RKO (cell line): Measurements from ENCODE around the gene TNFRSF14.

Experiments used
- DNase-seq: peaks from one replicate; pipeline ENCODE4 v3.0.0-alpha.2; 2016; ENCODE audit warnings: low spot score

The TNFRSF14 gene

GRCh38 chr1:2602311-2602835 lies 46.2 kb downstream of the TNFRSF14 start:
- DNase-seq: no peak

DNA sequence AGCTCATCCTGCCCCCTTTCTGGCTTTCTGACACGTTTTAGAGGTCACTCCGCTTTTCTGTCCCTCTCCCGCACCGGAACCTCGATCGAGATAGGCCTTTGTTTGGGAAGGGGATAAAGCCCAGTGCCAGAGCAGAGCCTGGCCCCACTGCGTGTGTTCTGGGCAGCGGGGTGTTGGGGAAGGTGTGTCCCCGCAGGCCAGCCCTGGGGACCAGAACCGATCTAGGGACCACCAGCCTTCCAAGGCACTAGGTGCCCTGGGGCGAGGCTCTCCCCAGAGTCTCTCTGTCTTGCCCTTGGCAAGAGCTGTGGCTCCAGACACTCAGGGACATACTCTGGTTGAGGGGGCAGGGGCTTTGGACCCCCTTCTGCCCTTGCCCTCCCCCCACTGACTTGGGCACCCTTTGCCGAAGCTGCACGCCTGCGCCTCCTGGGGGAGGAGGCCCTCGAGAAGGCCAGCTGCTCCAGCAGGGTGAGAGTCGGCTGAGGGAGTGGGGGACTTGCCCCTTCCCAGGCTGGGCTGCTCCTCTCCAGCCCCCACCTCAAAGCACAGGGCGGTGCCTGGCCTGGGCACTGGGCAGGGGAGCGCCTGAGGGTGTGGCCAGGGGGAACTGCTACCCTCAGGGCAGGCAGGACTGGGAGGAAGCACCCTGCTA lies 46.8 kb downstream of the TNFRSF14 start:
- DNase-seq: no peak

DNA sequence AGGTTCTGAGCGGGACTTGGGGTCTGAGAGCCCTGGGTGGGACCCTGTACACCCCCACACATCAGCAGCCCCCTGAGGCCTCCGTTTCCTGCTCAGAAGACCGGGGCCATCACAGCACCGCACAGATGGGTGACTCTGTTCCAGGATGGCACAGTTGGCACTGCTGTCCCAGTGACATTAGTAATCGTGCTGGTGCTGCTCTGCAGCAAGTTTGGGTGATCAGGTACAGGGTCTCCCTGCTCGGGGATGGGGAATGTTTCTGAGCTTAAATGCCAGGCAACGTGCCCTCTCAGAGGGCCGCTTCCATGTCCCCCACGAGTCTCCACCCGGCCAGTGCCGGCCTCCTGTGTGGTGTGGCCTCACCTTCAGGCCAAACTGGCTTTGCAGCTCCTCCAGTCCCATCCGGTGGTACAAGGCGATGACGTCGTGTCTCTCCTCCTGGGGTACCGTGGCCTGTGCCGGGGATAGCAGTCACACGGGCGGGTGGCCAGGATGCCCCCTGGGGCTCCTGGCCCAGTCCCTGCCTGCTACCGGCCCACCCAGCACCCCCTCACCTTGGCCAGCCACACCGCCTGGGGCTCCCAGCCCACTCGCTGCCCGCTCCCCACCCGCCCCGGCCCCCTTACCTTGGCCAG lies 47.5 kb downstream of the TNFRSF14 start:
- no peak for DNase-seq

DNA sequence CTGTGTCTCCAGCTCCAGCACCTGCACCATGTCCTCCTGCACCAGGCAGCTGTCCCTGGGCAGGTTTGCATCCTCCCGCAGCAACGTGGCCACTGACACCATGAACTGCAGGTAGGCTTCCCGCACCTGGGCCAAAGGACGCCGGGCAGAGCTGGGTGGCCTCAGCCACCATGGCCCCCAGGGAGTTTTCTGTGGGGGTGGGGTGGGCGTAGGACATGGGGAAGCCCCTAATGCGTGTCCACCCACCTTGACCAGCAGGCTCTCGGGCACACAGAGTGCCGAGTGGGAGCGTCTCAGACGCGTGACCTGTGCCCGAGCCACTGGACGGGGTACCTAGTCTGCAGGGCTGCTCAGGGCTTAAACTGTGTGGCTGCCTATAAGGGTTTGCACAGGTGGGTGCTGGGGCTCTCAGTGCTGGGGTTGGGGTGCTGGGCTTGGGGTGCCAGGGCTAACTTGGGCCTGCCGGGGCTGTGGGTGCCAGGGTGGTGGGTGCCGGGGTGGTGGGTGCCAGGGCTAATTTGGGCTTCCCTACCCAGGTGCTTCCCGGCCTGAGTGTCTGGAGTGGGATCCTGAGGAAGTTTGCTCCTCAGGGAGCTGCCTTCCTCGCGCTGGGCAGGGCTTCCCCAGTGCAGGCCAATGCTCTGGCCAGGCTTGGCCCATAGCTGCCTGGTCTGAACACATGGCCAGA lies 48.1 kb downstream of the TNFRSF14 start:
- no peak for DNase-seq

DNA sequence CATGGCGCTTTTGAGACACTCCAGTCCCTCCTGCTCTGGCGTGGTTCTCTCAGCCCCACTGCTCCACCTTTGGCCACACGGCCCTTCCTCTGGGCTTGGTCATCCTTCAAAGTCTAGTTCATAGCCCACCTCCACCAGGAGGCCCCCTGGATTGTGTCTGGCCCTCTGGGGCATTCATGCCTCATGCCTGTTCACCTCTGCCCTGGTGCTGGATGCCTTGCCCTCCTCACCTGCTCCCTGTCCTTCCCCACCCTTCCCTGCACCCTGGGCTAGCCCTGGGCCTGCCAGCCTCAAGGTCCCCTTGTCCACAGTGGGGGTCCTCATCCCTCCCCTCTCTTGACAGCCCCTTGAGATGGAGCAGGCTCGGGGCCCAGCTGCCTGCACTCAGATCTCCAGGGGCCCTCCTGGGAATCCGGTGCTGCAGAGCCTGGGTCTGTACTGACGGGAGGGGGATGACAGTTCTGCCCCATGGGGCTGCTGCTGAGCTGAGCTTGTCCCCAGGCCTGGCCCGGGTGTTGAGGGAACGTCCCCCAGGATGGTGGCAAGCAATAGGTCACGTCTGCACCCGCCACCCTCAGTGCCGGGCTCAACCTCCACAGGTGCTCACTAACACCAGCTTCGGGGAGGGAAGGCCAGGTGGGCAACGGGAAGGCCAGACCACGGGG lies 48.8 kb downstream of the TNFRSF14 start:
- no peak for DNase-seq

GRCh38 chr1:2605509-2606395 lies 49.6 kb downstream of the TNFRSF14 start:
- DNase-seq: no peak

DNA sequence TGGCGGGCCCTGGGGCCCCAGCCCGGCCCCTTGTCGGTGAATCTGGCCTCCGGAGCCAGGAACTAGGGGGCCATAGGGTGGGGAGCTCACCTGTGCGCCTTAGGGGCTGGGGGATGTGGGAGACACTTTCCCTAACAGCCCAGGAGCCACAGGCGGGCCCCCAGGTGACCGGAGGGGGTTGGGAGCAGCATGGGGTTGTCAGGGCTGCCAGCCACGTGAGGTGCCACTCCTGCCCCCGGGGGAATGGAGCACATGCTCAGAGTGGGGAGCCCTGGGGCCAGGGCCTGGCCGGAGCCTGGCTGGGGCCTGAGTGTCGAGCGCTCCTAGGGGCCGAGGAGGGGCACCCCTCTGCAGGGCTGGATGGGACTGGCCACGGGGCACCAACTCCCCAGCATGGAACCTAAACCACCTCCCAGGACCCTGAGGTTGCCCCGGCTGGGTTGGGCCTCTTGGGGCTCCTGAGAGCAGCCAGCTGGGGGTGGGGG lies 50.3 kb downstream of the TNFRSF14 start:
- no peak for DNase-seq

- DNase-seq: no peak
Observed at GRCh38 chr1:2606881-2607621, 50.9 kb downstream of the TNFRSF14 start.

DNA sequence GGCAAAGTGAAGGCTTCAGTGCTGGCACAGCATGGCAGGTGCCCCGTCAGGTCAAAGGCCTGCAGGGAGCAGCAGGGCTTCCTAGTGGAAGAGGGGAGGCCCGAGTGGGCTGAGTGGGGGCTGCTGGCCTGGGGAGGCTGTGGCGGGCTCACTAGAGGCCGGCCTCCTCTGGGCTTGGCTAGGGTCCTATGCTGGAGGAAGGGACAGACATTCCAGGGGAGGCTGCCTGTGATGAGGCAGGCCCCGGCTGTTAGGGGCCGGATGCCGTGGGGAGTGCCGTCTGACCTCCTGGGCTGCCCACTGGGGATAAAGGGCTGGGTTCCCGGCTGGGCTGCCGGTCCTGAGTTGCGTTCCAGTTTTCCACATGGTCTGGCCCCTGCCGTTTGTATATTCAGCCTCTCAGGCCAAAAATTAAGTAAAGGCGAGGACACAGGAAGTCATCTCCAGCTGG lies 51.5 kb downstream of the TNFRSF14 start:
- DNase-seq: no peak

- DNase-seq: no peak
Observed at GRCh38 chr1:2609319-2610035, 53.3 kb downstream of the TNFRSF14 start.

- no peak for DNase-seq
Observed at GRCh38 chr1:2610036-2610959, 54.1 kb downstream of the TNFRSF14 start.

GRCh38 chr1:2611031-2611501 lies 54.9 kb downstream of the TNFRSF14 start:
- DNase-seq: no peak

DNA sequence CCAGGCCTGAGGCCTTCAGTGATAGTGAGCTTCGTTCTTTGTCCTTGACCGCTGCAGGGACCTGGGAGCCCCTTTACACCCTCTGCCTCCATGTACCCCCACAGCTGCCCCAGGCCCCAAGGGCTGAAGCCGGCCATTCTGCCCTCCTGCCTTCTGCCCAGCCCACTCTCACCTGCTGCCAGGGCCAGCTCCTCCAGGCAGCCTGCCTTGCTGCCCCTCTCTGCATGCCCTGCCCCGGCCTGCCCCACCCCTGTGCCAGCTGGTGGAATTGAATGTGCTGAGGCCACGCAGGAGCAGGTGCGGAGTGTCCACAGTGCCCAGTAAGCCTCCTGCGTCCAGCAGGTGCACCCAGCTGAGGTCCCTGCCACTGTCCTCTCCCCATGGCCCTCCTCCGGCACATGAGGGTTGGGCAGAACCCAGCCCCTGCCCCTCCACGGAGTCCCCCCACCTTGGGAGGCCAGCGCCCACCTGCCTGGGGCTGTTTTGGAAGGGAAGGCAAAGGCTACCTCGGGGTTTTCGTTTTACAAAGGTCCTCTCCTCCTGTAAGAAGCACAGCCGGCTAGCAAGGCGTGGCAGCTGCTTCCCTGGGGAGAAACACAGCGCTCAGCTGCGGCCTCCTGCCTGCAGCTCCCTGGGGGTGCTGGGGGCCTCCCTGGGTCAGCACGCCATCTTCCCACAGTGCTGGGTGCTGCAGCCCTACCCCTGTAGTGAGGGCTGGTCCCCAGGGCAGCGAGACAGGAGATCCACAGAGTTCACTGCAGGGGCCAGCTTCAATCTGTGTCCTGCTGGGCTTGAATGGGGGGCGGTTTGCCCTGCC lies 55.7 kb downstream of the TNFRSF14 start:
- no peak for DNase-seq

GRCh38 chr1:2612591-2613365 lies 56.6 kb downstream of the TNFRSF14 start:
- DNase-seq: no peak
